ENCODE measurements around the gene ASPHD2. TPM values are rescaled to one million over a fixed set of nuclear protein-coding genes. Genes with fewer than 3 reads are reported as not detected.

The ASPHD2 gene
- total and polyA plus RNA-seq, 2 of the 13 experiments (the other 11 are each of a cell fraction or from before 2014, with no cell fraction given): 0.04 TPM

DNA sequence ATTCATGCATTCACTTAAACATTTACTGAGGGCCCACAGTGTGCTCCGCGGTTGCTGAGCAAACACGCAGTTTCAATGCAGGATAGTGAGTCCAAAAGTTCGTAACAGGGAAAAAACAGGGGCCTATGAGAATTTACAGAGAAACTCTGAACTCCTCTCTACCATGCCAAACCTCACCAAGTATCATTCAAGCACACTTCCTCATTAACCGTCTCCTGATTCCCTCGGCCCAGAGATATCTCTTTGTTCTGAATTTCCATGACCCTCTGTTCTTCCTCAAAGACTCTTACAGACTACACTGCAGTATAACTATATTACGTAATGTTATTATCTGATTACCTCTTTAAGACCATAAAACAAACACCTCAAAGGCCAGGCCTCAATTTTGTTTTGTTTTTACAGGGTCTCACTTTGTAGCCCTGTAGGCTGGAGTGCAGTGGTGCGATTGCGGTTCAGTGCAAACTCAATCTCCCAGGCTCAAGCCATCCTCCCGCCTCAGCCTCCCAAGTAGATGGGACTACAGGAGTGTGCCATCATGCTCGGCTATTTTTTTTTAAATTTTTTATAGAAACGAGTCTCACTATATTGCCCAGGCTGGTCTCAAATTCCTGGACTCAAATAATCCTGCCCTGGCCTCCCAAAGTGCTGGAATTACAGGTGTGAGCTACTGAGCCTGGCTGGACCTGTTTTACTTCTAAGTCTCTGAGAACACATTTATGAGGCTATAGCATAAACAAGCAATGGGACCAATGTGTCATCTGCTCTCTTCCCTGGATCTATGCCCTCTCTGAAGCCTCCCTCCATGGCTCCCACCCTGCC is 50.9 kb downstream of the ASPHD2 start (continued):
- TF ChIP-seq ATF2 (CRISPR knock-in tag; IDR thresholded peaks at IDR 0.05) (no peak), FOXA3 (CRISPR knock-in tag; IDR thresholded peaks at IDR 0.05) (peak; percentile 49; the same call in 1 of the 2 replicates), ZNF292 (CRISPR knock-in tag; IDR thresholded peaks at IDR 0.05; ENCODE audit: borderline replicate concordance, low read depth) (no peak), ZIK1 (CRISPR knock-in tag; IDR thresholded peaks at IDR 0.05; ENCODE audit: borderline replicate concordance, low read depth) (no peak), NFYB (CRISPR knock-in tag; IDR thresholded peaks at IDR 0.05) (no peak), POLR2AphosphoS2 (IDR thresholded peaks at IDR 0.05; ENCODE audit: low read depth, low read length) (no peak), ELF1 (CRISPR knock-in tag; IDR thresholded peaks at IDR 0.05) (no peak), GTF2F1 (IDR thresholded peaks at IDR 0.05; ENCODE audit: low read length) (no peak), POLR2AphosphoS5 (IDR thresholded peaks at IDR 0.05; ENCODE audit: low read depth, low read length) (peak; percentile 63), ZNF331 (CRISPR knock-in tag; IDR thresholded peaks at IDR 0.05) (no peak), THAP11 (CRISPR knock-in tag; IDR thresholded peaks at IDR 0.05) (peak; percentile 22; the same call in 1 of the 2 replicates), SYNCRIP (IDR thresholded peaks at IDR 0.05; ENCODE audit: insufficient read depth, low read depth, low read length) (no peak), ZNF354B (CRISPR knock-in tag; IDR thresholded peaks at IDR 0.05) (no peak), ZNF577 (CRISPR knock-in tag; IDR thresholded peaks at IDR 0.05; ENCODE audit: borderline replicate concordance, low read depth) (no peak), SRSF9 (IDR thresholded peaks at IDR 0.05; ENCODE audit: borderline replicate concordance, insufficient read depth, low read depth, low read length, poor library complexity, severe bottlenecking) (no peak), GZF1 (CRISPR knock-in tag; IDR thresholded peaks at IDR 0.05) (no peak), NAIF1 (CRISPR knock-in tag; IDR thresholded peaks at IDR 0.05; ENCODE audit: borderline replicate concordance) (peak; percentile 97), HNRNPH1 (optimal IDR thresholded peaks at IDR 0.05; ENCODE audit: low read depth, low read length) (no peak), MED1 (CRISPR knock-in tag; IDR thresholded peaks at IDR 0.05) (0 out of 2 replicates have a peak, but pooled peaks have one; percentile 19), EEA1 (CRISPR knock-in tag; IDR thresholded peaks at IDR 0.05; ENCODE audit: borderline replicate concordance) (no peak), KLF13 (CRISPR knock-in tag; IDR thresholded peaks at IDR 0.05) (no peak), ZFYVE20 (CRISPR knock-in tag; IDR thresholded peaks at IDR 0.05; ENCODE audit: borderline replicate concordance, low read depth) (no peak), ZC3H13 (CRISPR knock-in tag; IDR thresholded peaks at IDR 0.05) (no peak), NCOR1 (IDR thresholded peaks at IDR 0.05; ENCODE audit: borderline replicate concordance, low read length) (no peak; the same call in 1 of the 2 replicates), ZNF530 (CRISPR knock-in tag; IDR thresholded peaks at IDR 0.05; ENCODE audit: low read depth) (no peak), ZNF558 (CRISPR knock-in tag; IDR thresholded peaks at IDR 0.05; ENCODE audit: borderline replicate concordance) (no peak), MEIS1 (CRISPR knock-in tag; IDR thresholded peaks at IDR 0.05; ENCODE audit: borderline replicate concordance) (no peak), ZFP36L2 (CRISPR knock-in tag; IDR thresholded peaks at IDR 0.05) (no peak)
- TF ChIP-seq, protein P1, sequence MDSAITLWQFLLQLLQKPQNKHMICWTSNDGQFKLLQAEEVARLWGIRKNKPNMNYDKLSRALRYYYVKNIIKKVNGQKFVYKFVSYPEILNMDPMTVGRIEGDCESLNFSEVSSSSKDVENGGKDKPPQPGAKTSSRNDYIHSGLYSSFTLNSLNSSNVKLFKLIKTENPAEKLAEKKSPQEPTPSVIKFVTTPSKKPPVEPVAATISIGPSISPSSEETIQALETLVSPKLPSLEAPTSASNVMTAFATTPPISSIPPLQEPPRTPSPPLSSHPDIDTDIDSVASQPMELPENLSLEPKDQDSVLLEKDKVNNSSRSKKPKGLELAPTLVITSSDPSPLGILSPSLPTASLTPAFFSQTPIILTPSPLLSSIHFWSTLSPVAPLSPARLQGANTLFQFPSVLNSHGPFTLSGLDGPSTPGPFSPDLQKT (CRISPR knock-in tag; IDR thresholded peaks at IDR 0.05; ENCODE audit: borderline replicate concordance): no peak

All from HepG2 (cell line).